Ishikawa (cell line): Measurements from ENCODE around the gene GBGT1.

ENCODE experiments used
- CEBPB ChIP-seq: IDR thresholded peaks from 2 replicates; pipeline ENCODE4 v1.6.1; 2012
- CREB1 ChIP-seq: IDR thresholded peaks from 2 replicates; pipeline ENCODE4 v1.6.1; 2012; ENCODE audit warnings: low read depth
- EGR1 ChIP-seq: IDR thresholded peaks from 2 replicates; pipeline ENCODE4 v1.6.1; 2012
- EP300 ChIP-seq: IDR thresholded peaks from 2 replicates; pipeline ENCODE4 v1.6.1; 2012; ENCODE audit warnings: borderline replicate concordance
- FOXM1 ChIP-seq: IDR thresholded peaks from 2 replicates; pipeline ENCODE4 v1.6.1; 2012; ENCODE audit warnings: low read depth, borderline replicate concordance
- NFIC ChIP-seq: IDR thresholded peaks from 2 replicates; pipeline ENCODE4 v1.6.1; 2012
- RAD21 ChIP-seq: IDR thresholded peaks from 2 replicates; pipeline ENCODE4 v1.6.1; 2012; ENCODE audit warnings: low read depth
- REST ChIP-seq: IDR thresholded peaks from 2 replicates; pipeline ENCODE4 v1.6.1; 2012; ENCODE audit warnings: low read depth, mild to moderate bottlenecking
- TAF1 ChIP-seq: IDR thresholded peaks from 2 replicates; pipeline ENCODE4 v1.6.1; 2012; ENCODE audit warnings: low read depth, mild to moderate bottlenecking
- TCF12 ChIP-seq: IDR thresholded peaks from 2 replicates; pipeline ENCODE4 v1.6.1; 2012; ENCODE audit warnings: low read depth
- TEAD4 ChIP-seq: IDR thresholded peaks from 2 replicates; pipeline ENCODE4 v1.6.1; 2012
- USF1 ChIP-seq: IDR thresholded peaks from 2 replicates; pipeline ENCODE4 v1.6.1; 2012
- YY1 ChIP-seq: IDR thresholded peaks from 2 replicates; pipeline ENCODE4 v1.6.1; 2012; ENCODE audit warnings: low read depth
- ZBTB7A ChIP-seq: IDR thresholded peaks from 2 replicates; pipeline ENCODE4 v1.6.1; 2012; ENCODE audit warnings: low read depth
- TF ChIP-seq, protein P1 (sequence below): IDR thresholded peaks from 2 replicates; pipeline ENCODE4 v1.6.1; 2012

The GBGT1 gene

GRCh38 chr9:133132174-133132573, 31.5 kb downstream of the GBGT1 start:
- TF ChIP-seq EGR1, result no peak
- TF ChIP-seq FOXM1, result no peak
- TF ChIP-seq TAF1, result no peak
- TF ChIP-seq EP300, result no peak
- TF ChIP-seq ZBTB7A, result no peak
- no peak for TF ChIP-seq NFIC
- TF ChIP-seq CEBPB, result no peak
- TF ChIP-seq TCF12, result no peak
- no peak for TF ChIP-seq REST

DNA sequence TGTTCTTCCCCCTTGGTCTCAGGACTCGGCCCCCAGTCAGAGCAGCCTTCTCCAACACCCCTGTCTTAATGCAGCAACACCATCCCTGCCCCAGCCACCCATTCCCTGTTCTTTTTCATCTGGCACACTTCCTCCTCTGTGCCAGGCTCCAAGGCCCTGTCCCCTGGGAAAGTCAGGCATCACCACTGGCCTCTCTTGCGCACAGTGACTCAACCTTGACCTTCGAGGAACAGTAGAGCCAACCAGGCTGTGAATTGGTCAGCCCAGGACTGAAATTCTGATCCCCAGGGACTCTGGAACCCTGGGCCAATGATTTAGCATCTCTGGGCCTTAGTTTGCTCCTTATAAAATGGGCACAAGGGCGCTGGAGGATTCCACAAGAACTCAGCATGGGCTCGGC, 32.2 kb downstream of the GBGT1 start:
- TF ChIP-seq RAD21 (no peak), FOXM1 (no peak), TAF1 (no peak), NFIC (no peak), REST (no peak), CREB1 (no peak), USF1 (no peak), TCF12 (no peak), YY1 (no peak), TEAD4 (no peak), EGR1 (no peak)
- TF ChIP-seq, protein P1, sequence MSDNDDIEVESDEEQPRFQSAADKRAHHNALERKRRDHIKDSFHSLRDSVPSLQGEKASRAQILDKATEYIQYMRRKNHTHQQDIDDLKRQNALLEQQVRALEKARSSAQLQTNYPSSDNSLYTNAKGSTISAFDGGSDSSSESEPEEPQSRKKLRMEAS, result no peak

GRCh38 chr9:133130685-133131244, 32.9 kb downstream of the GBGT1 start:
- TF ChIP-seq, protein P1, result no peak
- TF ChIP-seq EGR1, result no peak
- TF ChIP-seq TEAD4, result no peak
- TF ChIP-seq TAF1, result no peak
- no peak for TF ChIP-seq CEBPB
- TF ChIP-seq CREB1, result no peak
- TF ChIP-seq FOXM1, result no peak
- no peak for TF ChIP-seq EP300
- TF ChIP-seq YY1, result no peak
- TF ChIP-seq NFIC, result no peak
- no peak for TF ChIP-seq USF1
- no peak for TF ChIP-seq REST
- no peak for TF ChIP-seq TCF12
- TF ChIP-seq RAD21, result no peak
- TF ChIP-seq ZBTB7A, result no peak

DNA sequence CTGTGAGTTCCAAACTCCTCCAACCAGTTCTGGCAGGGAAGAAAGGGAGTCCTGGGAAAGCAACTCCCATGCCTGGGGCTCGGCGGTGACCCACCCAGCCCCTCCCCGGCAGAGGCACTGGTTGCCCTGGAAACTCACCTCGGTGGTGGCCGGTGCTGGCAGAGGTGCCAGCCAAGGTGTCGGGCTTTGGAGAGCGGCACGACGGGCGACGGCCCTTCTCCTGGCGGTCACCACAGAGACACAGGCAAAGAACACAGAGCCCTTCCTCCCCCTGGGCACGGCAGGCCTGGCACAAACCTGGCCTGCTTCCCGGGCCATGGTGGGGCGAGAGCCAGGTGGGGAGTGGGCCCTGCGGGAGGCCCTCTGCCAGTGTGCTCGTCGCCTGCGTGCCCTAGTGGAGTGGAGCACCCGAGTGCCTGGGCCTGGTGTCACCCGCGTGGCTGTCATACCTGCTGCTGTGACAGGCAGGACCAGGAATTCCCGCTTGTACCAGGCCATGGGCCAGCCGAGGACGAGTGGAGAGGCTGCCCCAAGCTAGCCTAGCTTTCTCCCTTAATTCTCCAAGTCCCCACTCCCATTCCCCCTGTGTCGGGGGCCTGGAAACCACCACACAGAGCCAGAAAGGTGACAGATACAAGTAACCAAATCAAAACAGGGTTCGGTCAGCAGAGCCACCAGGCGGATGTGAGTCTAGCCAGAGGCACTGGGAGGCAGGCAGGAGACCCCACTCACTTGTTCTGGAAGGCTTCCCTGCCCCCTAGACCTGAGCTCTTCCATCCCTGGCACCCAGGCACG, 34.5 kb downstream of the GBGT1 start:
- TF ChIP-seq CREB1, result no peak
- no peak for TF ChIP-seq FOXM1
- no peak for TF ChIP-seq USF1
- no peak for TF ChIP-seq EGR1
- no peak for TF ChIP-seq ZBTB7A
- no peak for TF ChIP-seq CEBPB
- no peak for TF ChIP-seq NFIC
- TF ChIP-seq RAD21, result no peak
- TF ChIP-seq EP300, result no peak
- TF ChIP-seq YY1, result no peak
- TF ChIP-seq TCF12, result no peak
- TF ChIP-seq, protein P1, result no peak
- TF ChIP-seq TEAD4, result no peak
- TF ChIP-seq TAF1, result no peak
- no peak for TF ChIP-seq REST
